GM15510 (cell line): ENCODE measurements around the gene NSL1.
A peak's percentile ranks its signal among the peaks of the same experiment; 100 is the strongest.

Experiments used
- POLR2A ChIP-seq: IDR thresholded peaks from 3 replicates; pipeline ENCODE4 v1.6.1; 2011; ENCODE audit warnings: borderline replicate concordance; ENCODE audit not compliant: insufficient read length; ENCODE audit errors: extremely low read depth

NSL1 gene

GRCh38 chr1:212700892-212701819 is 90.4 kb downstream of the NSL1 start:
- TF ChIP-seq POLR2A: no peak

GRCh38 chr1:212700223-212700891 is 91.2 kb downstream of the NSL1 start:
- TF ChIP-seq POLR2A: peak; percentile 34

GRCh38 chr1:212699625-212700222 is 91.9 kb downstream of the NSL1 start, which contains the start of gene BATF3:
Gene BATF3, minus strand, starts transcription at chr1:212699840. Its CDS starts 78 bp downstream, at chr1:212699762.
- peak; percentile 8 for TF ChIP-seq POLR2A

GRCh38 chr1:212699104-212699624 is 92.4 kb downstream of the NSL1 start:
- peak; percentile 25 for TF ChIP-seq POLR2A

GRCh38 chr1:212698467-212699103 is 93.0 kb downstream of the NSL1 start:
- no peak for TF ChIP-seq POLR2A

- TF ChIP-seq POLR2A: no peak
These were observed 94.8 kb downstream of the NSL1 start for GRCh38 chr1:212696721-212697331.

GRCh38 chr1:212692774-212693644 is 98.6 kb downstream of the NSL1 start:
- no peak for TF ChIP-seq POLR2A

GRCh38 chr1:212691561-212692071 is 100.0 kb downstream of the NSL1 start:
- TF ChIP-seq POLR2A: no peak

GRCh38 chr1:212690816-212691403 is 100.7 kb downstream of the NSL1 start:
- no peak for TF ChIP-seq POLR2A

GRCh38 chr1:212689758-212690529 is 101.6 kb downstream of the NSL1 start:
- TF ChIP-seq POLR2A: no peak

- no peak for TF ChIP-seq POLR2A
These were observed 102.3 kb downstream of the NSL1 start for GRCh38 chr1:212689196-212689725.
